ENCODE measurements around the gene MTARC2.
A peak's percentile ranks its signal among the peaks of the same experiment; 100 is the strongest.

MTARC2 gene

GRCh38 chr1:220807726-220808125, 59.6 kb downstream of the MTARC2 start:
- DNase-seq = no peak

GRCh38 chr1:220808345-220809186, 60.4 kb downstream of the MTARC2 start:
- no peak for DNase-seq

- DNase-seq = no peak
These were observed 61.0 kb downstream of the MTARC2 start for GRCh38 chr1:220809187-220809550.

GRCh38 chr1:220809704-220810103, 61.6 kb downstream of the MTARC2 start:
- no peak for DNase-seq

- DNase-seq = peak; percentile 59
These were observed 62.1 kb downstream of the MTARC2 start for GRCh38 chr1:220810179-220810653.

GRCh38 chr1:220810963-220811362, 62.8 kb downstream of the MTARC2 start:
- DNase-seq = no peak

- DNase-seq = no peak
These were observed 63.6 kb downstream of the MTARC2 start for GRCh38 chr1:220811695-220812094.

- DNase-seq = no peak
These were observed 64.2 kb downstream of the MTARC2 start for GRCh38 chr1:220812308-220812707.

GRCh38 chr1:220813013-220813412, 64.9 kb downstream of the MTARC2 start:
- DNase-seq = no peak

GRCh38 chr1:220815409-220815808, 67.3 kb downstream of the MTARC2 start:
- DNase-seq = no peak

- DNase-seq = no peak
These were observed 69.8 kb downstream of the MTARC2 start for GRCh38 chr1:220817907-220818306.

- DNase-seq = no peak
These were observed 70.5 kb downstream of the MTARC2 start for GRCh38 chr1:220818421-220819173.

GRCh38 chr1:220819467-220820026, 71.4 kb downstream of the MTARC2 start:
- DNase-seq = no peak

- DNase-seq = no peak
These were observed 76.2 kb downstream of the MTARC2 start for GRCh38 chr1:220824031-220824989.

GRCh38 chr1:220825819-220826551, 77.9 kb downstream of the MTARC2 start:
- no peak for DNase-seq

GRCh38 chr1:220826729-220827128, 78.6 kb downstream of the MTARC2 start:
- no peak for DNase-seq

- no peak for DNase-seq
These were observed 79.5 kb downstream of the MTARC2 start for GRCh38 chr1:220827445-220828178.

- DNase-seq = no peak
These were observed 80.0 kb downstream of the MTARC2 start for GRCh38 chr1:220828179-220828490.

- no peak for DNase-seq
These were observed 80.9 kb downstream of the MTARC2 start for GRCh38 chr1:220828950-220829586.

- no peak for DNase-seq
These were observed 85.3 kb downstream of the MTARC2 start for GRCh38 chr1:220833436-220833835.
